SU-DHL-6 (cell line): ENCODE measurements around the gene CCDC34.

Experiments
- H2AFZ ChIP-seq: fragments of 200-600 bp; sonication (generic); 2 replicates; pipeline ENCODE4 v1.6.1; 2014; ENCODE audit warnings: low read depth, mild to moderate bottlenecking, moderate library complexity, mixed read lengths, antibody characterized with exemption, low read length; ENCODE audit not compliant: severe bottlenecking
- H3F3A ChIP-seq: fragments of 200-600 bp; shearing (Covaris generic); 2 replicates; pipeline ENCODE4 v1.6.0; 2016; ENCODE audit warnings: antibody characterized with exemption, mild to moderate bottlenecking; ENCODE audit not compliant: insufficient read depth
- H3K27ac ChIP-seq: fragments of 200-600 bp; sonication (generic); 2 replicates; pipeline ENCODE4 v1.5.1; 2016; ENCODE audit warnings: low read depth, mild to moderate bottlenecking, low read length, moderate library complexity, mixed read lengths
- H3K27me3 ChIP-seq: fragments of 200-600 bp; sonication (generic), shearing (Covaris generic); 2 replicates; pipeline ENCODE4 v1.6.0; 2014; ENCODE audit warnings: mild to moderate bottlenecking, low read length
- H3K36me3 ChIP-seq: fragments of 200-600 bp; sonication (generic); 2 replicates; pipeline ENCODE4 v1.6.1; 2014; ENCODE audit warnings: mild to moderate bottlenecking, low read length, mixed read lengths
- H3K4me2 ChIP-seq: fragments of 300-600, 200-600 bp; shearing (Covaris generic), sonication (generic); 2 replicates; pipeline ENCODE4 v1.6.0; 2014; ENCODE audit warnings: low read length, low read depth, mild to moderate bottlenecking; ENCODE audit not compliant: poor library complexity, severe bottlenecking
- H3K4me3 ChIP-seq: fragments of 200-600 bp; sonication (generic); 2 replicates; pipeline ENCODE4 v1.5.1; 2014; ENCODE audit warnings: antibody characterized with exemption, low read length, mild to moderate bottlenecking, mixed read lengths; ENCODE audit not compliant: insufficient read depth, poor library complexity, severe bottlenecking
- H3K79me2 ChIP-seq: fragments of 200-600 bp; sonication (generic); 2 replicates; pipeline ENCODE4 v1.6.1; 2014; ENCODE audit warnings: mild to moderate bottlenecking, low read length, moderate library complexity; ENCODE audit not compliant: insufficient read depth
- H3K9ac ChIP-seq: fragments of 200-600 bp; sonication (generic); 2 replicates; pipeline ENCODE4 v1.7.0; 2014; ENCODE audit warnings: mild to moderate bottlenecking, low read length
- H3K9me2 ChIP-seq: fragments of 200-600 bp; sonication (generic); replicated peaks from 2 replicates; pipeline ENCODE4 v1.6.1; 2014; ENCODE audit warnings: low read length; ENCODE audit not compliant: insufficient read depth
- H3K9me3 ChIP-seq: fragments of 200-600 bp; sonication (generic); 2 replicates; pipeline ENCODE4 v1.6.1; 2014; ENCODE audit warnings: low read length, mixed read lengths; ENCODE audit not compliant: insufficient read depth
- H4K20me1 ChIP-seq: fragments of 200-600 bp; sonication (generic); 2 replicates; pipeline ENCODE4 v1.6.1; 2014; ENCODE audit warnings: low read depth, mild to moderate bottlenecking, antibody characterized with exemption, low read length, moderate library complexity, mixed read lengths
- CTCF ChIP-seq: fragments of 200-600 bp; sonication (generic); IDR thresholded peaks from one replicate; pipeline ENCODE4 v1.5.1; 2017; ENCODE audit warnings: antibody characterized with exemption, mild to moderate bottlenecking, low read length, moderate library complexity; ENCODE audit not compliant: insufficient read depth, poor library complexity, severe bottlenecking
- EZH2phosphoT487 ChIP-seq: fragments of 200-600 bp; sonication (generic), shearing (Covaris generic); conservative IDR thresholded peaks from 2 replicates; pipeline ENCODE4 v1.6.1; 2018; ENCODE audit warnings: mild to moderate bottlenecking, antibody characterized with exemption, low read length, moderate library complexity, mixed read lengths

CCDC34 gene

GRCh38 chr11:27367881-27368280 lies 4.9 kb upstream of the CCDC34 start:
- Histone ChIP-seq H3K79me2 (no peaks in the 10 kb centered on the region), H3K9me3 (no peaks in the 10 kb centered on the region), H3K9ac (no peak overlapping the region), H3K4me3 (no peak overlapping the region), H3K36me3 (no peaks in the 10 kb centered on the region), H3K27me3 (no peaks in the 10 kb centered on the region), H2AFZ (no peak overlapping the region), H3K27ac (no peak overlapping the region), H3K4me2 (no peak overlapping the region), H3F3A (no peaks in the 10 kb centered on the region), H3K9me2 (no peaks in the 10 kb centered on the region), H4K20me1 (no peaks in the 10 kb centered on the region)
- no peak for TF ChIP-seq CTCF
- no peak for TF ChIP-seq EZH2phosphoT487

- no peaks in the 10 kb centered on the region for H3K36me3 ChIP-seq
- peak overlapping the region; percentile 79 for H3K4me2 ChIP-seq
- no peak overlapping the region for H3K27ac ChIP-seq
- H4K20me1 ChIP-seq = no peaks in the 10 kb centered on the region
- peak overlapping the region; percentile 93 for H2AFZ ChIP-seq
- peak overlapping the region; percentile 70 for H3K4me3 ChIP-seq
- no peaks in the 10 kb centered on the region for H3K9me2 ChIP-seq
- no peaks in the 10 kb centered on the region for H3K9me3 ChIP-seq
- no peak for TF ChIP-seq CTCF
- TF ChIP-seq EZH2phosphoT487 = no peak
- no peaks in the 10 kb centered on the region for H3F3A ChIP-seq
- peak overlapping the region; percentile 89 for H3K9ac ChIP-seq
- H3K79me2 ChIP-seq = no peaks in the 10 kb centered on the region; the same call in 1 of the 2 replicates
- no peaks in the 10 kb centered on the region for H3K27me3 ChIP-seq
Observed at GRCh38 chr11:27363576-27364117, 632 bp upstream of the CCDC34 start.

- no peaks in the 10 kb centered on the region for H3K27me3 ChIP-seq
- peak overlapping the region; percentile 70 for H3K4me3 ChIP-seq
- no peak overlapping the region for H3K27ac ChIP-seq
- no peaks in the 10 kb centered on the region for H3K9me2 ChIP-seq
- peak overlapping the region; percentile 89 for H3K9ac ChIP-seq
- H3F3A ChIP-seq = no peaks in the 10 kb centered on the region
- TF ChIP-seq EZH2phosphoT487 (no peak), CTCF (no peak)
- no peaks in the 10 kb centered on the region for H3K9me3 ChIP-seq
- no peaks in the 10 kb centered on the region; the same call in 1 of the 2 replicates for H3K79me2 ChIP-seq
- peak overlapping the region; percentile 79 for H3K4me2 ChIP-seq
- peak overlapping the region; percentile 93 for H2AFZ ChIP-seq
- no peaks in the 10 kb centered on the region for H3K36me3 ChIP-seq
- no peaks in the 10 kb centered on the region for H4K20me1 ChIP-seq
Observed at GRCh38 chr11:27361649-27362431, 1.2 kb downstream of the CCDC34 start.
